Measurements from ENCODE around the gene TTLL8.

- no peak for TF ChIP-seq POLR2A (IDR thresholded peaks at IDR 0.05)
- no peak for TF ChIP-seq EP300 (IDR thresholded peaks at IDR 0.05)
- TF ChIP-seq CTCF (IDR thresholded peaks at IDR 0.05): no peak
Observed at GRCh38 chr22:50049299-50050195, 8.6 kb downstream of the TTLL8 start.
